ENCODE data around the gene MYO15A.

Gene MYO15A

GRCh38 chr17:18119166-18119745 is 10.7 kb downstream of the MYO15A start:
- no peaks in the 10 kb centered on the region for H3K79me2 ChIP-seq (ENCODE audit: insufficient read depth, low read length)
- TF ChIP-seq, protein P1, sequence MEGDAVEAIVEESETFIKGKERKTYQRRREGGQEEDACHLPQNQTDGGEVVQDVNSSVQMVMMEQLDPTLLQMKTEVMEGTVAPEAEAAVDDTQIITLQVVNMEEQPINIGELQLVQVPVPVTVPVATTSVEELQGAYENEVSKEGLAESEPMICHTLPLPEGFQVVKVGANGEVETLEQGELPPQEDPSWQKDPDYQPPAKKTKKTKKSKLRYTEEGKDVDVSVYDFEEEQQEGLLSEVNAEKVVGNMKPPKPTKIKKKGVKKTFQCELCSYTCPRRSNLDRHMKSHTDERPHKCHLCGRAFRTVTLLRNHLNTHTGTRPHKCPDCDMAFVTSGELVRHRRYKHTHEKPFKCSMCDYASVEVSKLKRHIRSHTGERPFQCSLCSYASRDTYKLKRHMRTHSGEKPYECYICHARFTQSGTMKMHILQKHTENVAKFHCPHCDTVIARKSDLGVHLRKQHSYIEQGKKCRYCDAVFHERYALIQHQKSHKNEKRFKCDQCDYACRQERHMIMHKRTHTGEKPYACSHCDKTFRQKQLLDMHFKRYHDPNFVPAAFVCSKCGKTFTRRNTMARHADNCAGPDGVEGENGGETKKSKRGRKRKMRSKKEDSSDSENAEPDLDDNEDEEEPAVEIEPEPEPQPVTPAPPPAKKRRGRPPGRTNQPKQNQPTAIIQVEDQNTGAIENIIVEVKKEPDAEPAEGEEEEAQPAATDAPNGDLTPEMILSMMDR (IDR thresholded peaks at IDR 0.05; ENCODE audit: borderline replicate concordance, extremely low read depth, low read length, poor library complexity, severe bottlenecking) = no peak
- no peak for TF ChIP-seq EZH2 (IDR thresholded peaks at IDR 0.05; ENCODE audit: borderline replicate concordance, low read depth, low read length, severe bottlenecking)
- H3K27me3 ChIP-seq (ENCODE audit: insufficient read depth, low read length, poor library complexity) = no peaks in the 10 kb centered on the region
- no peak for ATAC-seq (ENCODE audit: insufficient read depth, low read depth)
- no peak overlapping the region for H3K9ac ChIP-seq (ENCODE audit: low read depth, low read length)
- no peak overlapping the region for H3K4me2 ChIP-seq (ENCODE audit: insufficient read depth, low read length)
- H3K4me3 ChIP-seq (ENCODE audit: low read depth in 1 of 2, low read length in 2 of 2) = no peak overlapping the region
- no peaks in the 10 kb centered on the region for H3K36me3 ChIP-seq (ENCODE audit: insufficient read depth, low read length)
- no peak overlapping the region for H2AFZ ChIP-seq (ENCODE audit: low read depth, low read length)
- no peaks in the 10 kb centered on the region for H4K20me1 ChIP-seq (ENCODE audit: insufficient read depth, low read length)
- no peak for DNase-seq
- no peak overlapping the region for H3K27ac ChIP-seq (ENCODE audit: low read length)
- no peaks in the 10 kb centered on the region for H3K4me1 ChIP-seq (ENCODE audit: insufficient read depth, low read length)
- peaks cover 15% of the 10 kb centered on the region for H3K9me3 ChIP-seq (ENCODE audit: insufficient read depth, low read length, severe bottlenecking)

DNA sequence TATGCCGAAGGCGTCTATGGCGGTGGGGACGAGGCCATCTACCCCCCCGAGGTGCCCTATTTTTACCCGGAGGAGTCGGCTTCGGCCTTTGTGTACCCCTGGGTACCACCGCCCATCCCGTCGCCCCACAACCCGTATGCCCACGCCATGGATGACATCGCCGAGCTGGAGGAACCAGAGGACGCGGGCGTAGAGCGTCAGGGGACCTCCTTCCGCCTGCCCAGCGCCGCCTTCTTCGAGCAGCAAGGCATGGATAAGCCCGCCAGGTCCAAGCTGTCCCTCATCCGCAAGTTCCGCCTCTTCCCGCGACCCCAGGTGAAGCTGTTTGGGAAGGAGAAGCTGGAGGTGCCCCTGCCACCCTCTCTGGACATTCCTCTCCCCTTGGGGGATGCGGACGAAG is 11.4 kb downstream of the MYO15A start:
- H3K9me3 ChIP-seq (ENCODE audit: insufficient read depth, low read length, severe bottlenecking) = peaks cover 15% of the 10 kb centered on the region
- DNase-seq = no peak

GRCh38 chr17:18120461-18121017 is 12.0 kb downstream of the MYO15A start:
- Histone ChIP-seq H3K4me2 (ENCODE audit: insufficient read depth, low read length) (no peak overlapping the region), H3K4me3 (ENCODE audit: low read depth in 1 of 2, low read length in 2 of 2) (no peak overlapping the region), H4K20me1 (ENCODE audit: insufficient read depth, low read length) (no peaks in the 10 kb centered on the region), H3K36me3 (ENCODE audit: insufficient read depth, low read length) (no peaks in the 10 kb centered on the region), H3K9me3 (ENCODE audit: insufficient read depth, low read length, severe bottlenecking) (peaks cover 15% of the 10 kb centered on the region), H3K79me2 (ENCODE audit: insufficient read depth, low read length) (no peaks in the 10 kb centered on the region), H3K27ac (ENCODE audit: low read length) (no peak overlapping the region), H2AFZ (ENCODE audit: low read depth, low read length) (no peak overlapping the region), H3K4me1 (ENCODE audit: insufficient read depth, low read length) (no peaks in the 10 kb centered on the region), H3K27me3 (ENCODE audit: insufficient read depth, low read length, poor library complexity) (no peaks in the 10 kb centered on the region), H3K9ac (ENCODE audit: low read depth, low read length) (no peak overlapping the region)
- DNase-seq = no peak
- no peak for ATAC-seq (ENCODE audit: insufficient read depth, low read depth)
- no peak for TF ChIP-seq EZH2 (IDR thresholded peaks at IDR 0.05; ENCODE audit: borderline replicate concordance, low read depth, low read length, severe bottlenecking)
- TF ChIP-seq, protein P1 (IDR thresholded peaks at IDR 0.05; ENCODE audit: borderline replicate concordance, extremely low read depth, low read length, poor library complexity, severe bottlenecking) = no peak

More for the DNA sequence above, 11.4 kb downstream of the MYO15A start:
- H3K9ac ChIP-seq (ENCODE audit: low read depth, low read length) = no peak overlapping the region
- no peaks in the 10 kb centered on the region for H4K20me1 ChIP-seq (ENCODE audit: insufficient read depth, low read length)
- no peak overlapping the region for H3K4me3 ChIP-seq (ENCODE audit: low read depth in 1 of 2, low read length in 2 of 2)
- H3K4me1 ChIP-seq (ENCODE audit: insufficient read depth, low read length) = no peaks in the 10 kb centered on the region
- H3K27me3 ChIP-seq (ENCODE audit: insufficient read depth, low read length, poor library complexity) = no peaks in the 10 kb centered on the region
- H3K27ac ChIP-seq (ENCODE audit: low read length) = no peak overlapping the region
- H3K4me2 ChIP-seq (ENCODE audit: insufficient read depth, low read length) = no peak overlapping the region
- no peaks in the 10 kb centered on the region for H3K79me2 ChIP-seq (ENCODE audit: insufficient read depth, low read length)
- TF ChIP-seq, protein P1 (IDR thresholded peaks at IDR 0.05; ENCODE audit: borderline replicate concordance, extremely low read depth, low read length, poor library complexity, severe bottlenecking) = no peak
- TF ChIP-seq EZH2 (IDR thresholded peaks at IDR 0.05; ENCODE audit: borderline replicate concordance, low read depth, low read length, severe bottlenecking) = no peak
- no peak overlapping the region for H2AFZ ChIP-seq (ENCODE audit: low read depth, low read length)
- no peak for ATAC-seq (ENCODE audit: insufficient read depth, low read depth)
- H3K36me3 ChIP-seq (ENCODE audit: insufficient read depth, low read length) = no peaks in the 10 kb centered on the region
